ENCODE measurements around the gene RFX6. TPM values are rescaled to one million over a fixed set of nuclear protein-coding genes. Genes with fewer than 3 reads are reported as not detected.

The RFX6 gene
- polyA plus RNA-seq, 1 of the 3 experiments (the other 2 are of a cell fraction) = not detected

- peak; percentile 37 for TF ChIP-seq CTCF (IDR thresholded peaks at IDR 0.05)
- no peak for TF ChIP-seq TEAD4 (IDR thresholded peaks at IDR 0.05; ENCODE audit: borderline replicate concordance, insufficient read depth)
- H3K27ac ChIP-seq (ENCODE audit: low read depth in 2 of 2, low read length in 1 of 2) = no peak overlapping the region
- POLR2A ChIA-PET = no interaction called here
- no peaks in the 10 kb centered on the region for H3K36me3 ChIP-seq (replicated peaks in 1 of 2; ENCODE audit: control insufficient read depth in 1 of 2, insufficient read depth in 2 of 2, low read length in 1 of 2)
- peaks cover 14% of the 10 kb centered on the region for H3K27me3 ChIP-seq (ENCODE audit: insufficient read depth)
- no peak overlapping the region for H3K4me2 ChIP-seq
- no peak overlapping the region for H3K9ac ChIP-seq
- no peaks in the 10 kb centered on the region for H3K9me3 ChIP-seq
- no peak overlapping the region for H3K4me3 ChIP-seq (ENCODE audit: low read depth in 2 of 2, low read length in 1 of 2)
- no peaks in the 10 kb centered on the region for H3F3A ChIP-seq (replicated peaks; ENCODE audit: insufficient read depth)
- no peaks in the 10 kb centered on the region for H3K79me2 ChIP-seq (ENCODE audit: insufficient read depth)
- no peaks in the 10 kb centered on the region for H4K20me1 ChIP-seq (ENCODE audit: insufficient read depth)
- H3K9me2 ChIP-seq = no peaks in the 10 kb centered on the region
- no peak for DNase-seq
- CTCF ChIA-PET = interaction anchor here (1.0 kb wide), 1 partner anchor 88 kb away, joined by 3 read pairs; no protein-coding TSS in a partner anchor
- H2AFZ ChIP-seq (ENCODE audit: low read depth) = no peak overlapping the region
- peaks cover 0 to 7% of the 10 kb centered on the region in 2 experiments; a peak in 2 of 4 replicates for H3K4me1 ChIP-seq (ENCODE audit: control insufficient read depth in 1 of 2, insufficient read depth in 2 of 2, low read depth in 1 of 2, low read length in 1 of 2)
These were observed 4.2 kb downstream of the RFX6 start for GRCh38 chr6:116881236-116881635.

GRCh38 chr6:116883005-116883404, 6.0 kb downstream of the RFX6 start:
- Histone ChIP-seq H3K4me3 (ENCODE audit: low read depth in 2 of 2, low read length in 1 of 2) (no peak overlapping the region), H3K4me1 (ENCODE audit: control insufficient read depth in 1 of 2, insufficient read depth in 2 of 2, low read depth in 1 of 2, low read length in 1 of 2) (no peaks in the 10 kb centered on the region; a peak in 1 of 4 replicates), H3K9me3 (no peaks in the 10 kb centered on the region), H2AFZ (ENCODE audit: low read depth) (no peak overlapping the region), H3K9ac (no peak overlapping the region), H3K9me2 (no peaks in the 10 kb centered on the region), H3F3A (replicated peaks; ENCODE audit: insufficient read depth) (no peaks in the 10 kb centered on the region), H3K4me2 (no peak overlapping the region), H3K36me3 (replicated peaks in 1 of 2; ENCODE audit: control insufficient read depth in 1 of 2, insufficient read depth in 2 of 2, low read length in 1 of 2) (no peaks in the 10 kb centered on the region), H3K79me2 (ENCODE audit: insufficient read depth) (no peaks in the 10 kb centered on the region), H3K27ac (ENCODE audit: low read depth in 2 of 2, low read length in 1 of 2) (no peak overlapping the region), H3K27me3 (ENCODE audit: insufficient read depth) (no peaks in the 10 kb centered on the region; the same call in 1 of the 2 replicates), H4K20me1 (ENCODE audit: insufficient read depth) (no peaks in the 10 kb centered on the region)
- TF ChIP-seq GABPA (IDR thresholded peaks at IDR 0.05; ENCODE audit: low read depth) (no peak), FOSL2 (IDR thresholded peaks at IDR 0.05; ENCODE audit: borderline replicate concordance, low read depth) (no peak), POLR2AphosphoS5 (IDR thresholded peaks at IDR 0.05; ENCODE audit: low read depth, low read length) (no peak), NRF1 (IDR thresholded peaks at IDR 0.05; ENCODE audit: low read depth, low read length) (no peak), RXRA (IDR thresholded peaks at IDR 0.05; ENCODE audit: borderline replicate concordance, low read depth) (no peak), JUND (IDR thresholded peaks at IDR 0.05) (no peak)
- WGBS (ENCODE audit: low lambda C conversion rate) = 20% methylated on average over 1 of the region's 1 CpG
- no peak for DNase-seq
- ChIA-PET POLR2A (no interaction called here), CTCF (interaction anchor here (1.4 kb wide), 1 partner anchor 86 kb away, joined by 4 read pairs; no protein-coding TSS in a partner anchor)

GRCh38 chr6:116884530-116884929, 7.5 kb downstream of the RFX6 start:
- ChIA-PET POLR2A (no interaction called here), CTCF (no interaction called here)
- no peak for DNase-seq
- Histone ChIP-seq H2AFZ (ENCODE audit: low read depth) (no peak overlapping the region), H3K4me3 (ENCODE audit: low read depth in 2 of 2, low read length in 1 of 2) (no peak overlapping the region), H3K4me2 (no peak overlapping the region), H3K9me3 (no peaks in the 10 kb centered on the region), H3K9me2 (no peaks in the 10 kb centered on the region), H3K27ac (ENCODE audit: low read depth in 2 of 2, low read length in 1 of 2) (no peak overlapping the region), H3K36me3 (replicated peaks in 1 of 2; ENCODE audit: control insufficient read depth in 1 of 2, insufficient read depth in 2 of 2, low read length in 1 of 2) (no peaks in the 10 kb centered on the region), H3K9ac (no peak overlapping the region), H3K27me3 (ENCODE audit: insufficient read depth) (no peaks in the 10 kb centered on the region; the same call in 1 of the 2 replicates), H4K20me1 (ENCODE audit: insufficient read depth) (no peaks in the 10 kb centered on the region), H3K79me2 (ENCODE audit: insufficient read depth) (no peaks in the 10 kb centered on the region), H3F3A (replicated peaks; ENCODE audit: insufficient read depth) (no peaks in the 10 kb centered on the region), H3K4me1 (ENCODE audit: control insufficient read depth in 1 of 2, insufficient read depth in 2 of 2, low read depth in 1 of 2, low read length in 1 of 2) (no peaks in the 10 kb centered on the region; a peak in 1 of 4 replicates)
- WGBS (ENCODE audit: low lambda C conversion rate) = 6% methylated on average over 3 of the region's 3 CpGs
- no peak for TF ChIP-seq MAX (IDR thresholded peaks at IDR 0.05; ENCODE audit: low read depth)
- no peak for TF ChIP-seq TAF1 (IDR thresholded peaks at IDR 0.05; ENCODE audit: borderline replicate concordance, low read depth, low read length)
- no peak for TF ChIP-seq RXRA (IDR thresholded peaks at IDR 0.05; ENCODE audit: borderline replicate concordance, low read depth)
- no peak for TF ChIP-seq GATA2 (CRISPR knock-in tag; IDR thresholded peaks at IDR 0.05)
- no peak for TF ChIP-seq CTCF (IDR thresholded peaks at IDR 0.05)
- no peak for TF ChIP-seq PBX3 (IDR thresholded peaks at IDR 0.05)
- no peak for TF ChIP-seq RAD21 (IDR thresholded peaks at IDR 0.05; ENCODE audit: low read length)
- no peak for TF ChIP-seq USF1 (IDR thresholded peaks at IDR 0.05; ENCODE audit: borderline replicate concordance, low read depth)
- no peak for TF ChIP-seq JUND (IDR thresholded peaks at IDR 0.05)
- no peak for TF ChIP-seq ELF1 (IDR thresholded peaks at IDR 0.05)
- TF ChIP-seq MEF2A (IDR thresholded peaks at IDR 0.05; ENCODE audit: borderline replicate concordance, low read depth) = no peak
- TF ChIP-seq SIN3A (IDR thresholded peaks at IDR 0.05; ENCODE audit: borderline replicate concordance, low read depth, low read length) = no peak
- no peak for TF ChIP-seq CHD2 (IDR thresholded peaks at IDR 0.05; ENCODE audit: low read length, partially characterized antibody)

Data from SK-N-SH (cell line).